Posterior vena cava (tissue), 2 donors: ENCODE results near the gene SCGB1A1. TPM values are rescaled to one million over a fixed set of nuclear protein-coding genes. Genes with fewer than 3 reads are reported as not detected.

ENCODE experiments used
- DNase-seq: peaks from one replicate; pipeline ENCODE4 v3.0.0-alpha.2; 2020; ENCODE audit warnings: low spot score
- intact Hi-C, 2 donors: fragments of 100-400 bp; cut with DNase I; formaldehyde crosslinking; loops; one replicate each; pipeline versions ENCODE4 v1.14.1 to v1.14.2; 2022 to 2023
- total RNA-seq, 2 donors: library from RNA; stranded (reverse); fragmentation: NEBNext Ultra II Directional; extraction: Animal tissue kit (Norgen Biotek cat#: 25700); gene quantifications; one replicate each; pipeline ENCODE4 v1.2.1, GENCODE V29; 2021
- donor health status: DM: yes; HTN: yes; CAD: no.
- donor health status: DM: yes; HTN: yes; CAD: no.

Gene SCGB1A1
- total RNA-seq, 2 donors from 2014 or later, result not detected

DNA sequence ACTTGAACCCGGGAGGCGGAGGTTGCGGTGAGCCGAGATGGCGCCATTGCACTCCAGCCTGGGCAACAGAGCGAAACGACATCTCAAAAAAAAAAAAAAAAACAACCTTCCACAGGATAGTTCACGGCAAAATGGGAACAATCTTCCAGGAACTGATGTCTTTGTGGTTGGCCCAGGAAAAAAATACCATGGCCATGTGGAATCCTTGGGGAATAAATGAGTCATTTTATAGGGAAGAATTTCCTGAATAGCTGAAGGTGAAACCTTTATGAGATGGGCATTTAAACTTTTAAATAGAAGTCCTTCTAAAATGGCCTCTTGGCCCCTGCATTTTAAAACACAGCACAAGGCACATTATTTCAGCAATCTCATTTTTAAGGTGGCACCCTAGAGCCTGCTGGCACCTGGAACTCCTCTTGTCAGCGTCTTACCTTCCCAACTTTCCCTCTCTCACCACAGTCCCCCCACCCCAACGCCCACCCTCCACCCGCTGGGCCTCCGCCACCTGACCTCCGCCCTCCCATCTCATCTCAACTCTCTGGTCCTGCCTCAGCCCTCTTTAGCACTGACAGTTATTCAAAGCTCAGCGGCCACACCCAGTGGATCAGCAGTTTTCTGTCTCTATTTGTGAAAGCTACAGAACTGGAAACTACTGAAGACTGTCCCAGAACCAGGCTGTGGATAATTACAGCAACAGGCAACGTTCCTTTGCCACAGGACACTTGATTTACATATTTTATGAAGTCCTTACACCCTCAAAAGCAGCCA, 43.1 kb downstream of the SCGB1A1 start:
- no peak for DNase-seq
- intact Hi-C loops, result loop anchor here in 1 of 2 donors (1.0 kb wide), 1 partner anchor 26 kb away; no protein-coding TSS in a partner anchor

DNA sequence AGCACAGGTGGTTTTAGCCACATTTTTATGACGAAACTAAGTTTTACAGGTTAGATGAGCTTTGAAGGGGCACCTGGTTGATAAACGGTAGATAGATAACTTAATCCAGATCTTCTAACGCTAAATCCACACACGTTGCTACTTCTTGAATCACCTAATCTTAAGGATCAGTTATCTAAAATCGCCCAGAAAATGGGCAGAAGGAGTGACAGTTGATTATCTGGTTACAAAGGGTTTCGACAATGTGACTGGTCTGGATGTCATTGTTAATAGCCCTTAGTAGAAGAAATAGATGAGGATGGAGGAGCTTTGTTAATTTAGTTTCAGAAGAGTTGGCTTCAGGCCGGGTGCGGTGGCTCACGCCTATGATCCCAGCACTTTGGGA, 43.7 kb downstream of the SCGB1A1 start:
- no peak for DNase-seq
- intact Hi-C loops, result no loop called here

DNA sequence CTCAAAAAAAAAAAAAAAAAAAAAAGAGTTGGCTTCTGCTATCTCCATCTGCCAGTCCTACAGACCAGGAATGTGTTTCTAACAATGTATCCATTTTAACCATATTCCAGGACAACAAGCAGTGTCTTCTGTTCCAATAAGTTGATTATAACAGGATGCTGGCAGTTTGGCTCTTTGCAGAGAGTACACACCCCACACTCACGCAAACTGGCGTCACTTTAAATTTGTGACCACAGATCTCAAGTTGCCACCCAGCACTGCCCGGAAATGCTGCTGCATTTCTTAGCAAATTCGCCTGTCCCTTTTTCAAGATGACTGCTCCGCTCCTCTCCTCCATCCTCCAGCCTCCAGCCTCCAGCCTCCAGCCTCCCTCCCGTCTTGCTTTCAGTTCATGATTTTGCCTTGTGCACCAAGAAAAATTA, 44.3 kb downstream of the SCGB1A1 start:
- DNase-seq, result no peak
- intact Hi-C loops, result no loop called here

DNA sequence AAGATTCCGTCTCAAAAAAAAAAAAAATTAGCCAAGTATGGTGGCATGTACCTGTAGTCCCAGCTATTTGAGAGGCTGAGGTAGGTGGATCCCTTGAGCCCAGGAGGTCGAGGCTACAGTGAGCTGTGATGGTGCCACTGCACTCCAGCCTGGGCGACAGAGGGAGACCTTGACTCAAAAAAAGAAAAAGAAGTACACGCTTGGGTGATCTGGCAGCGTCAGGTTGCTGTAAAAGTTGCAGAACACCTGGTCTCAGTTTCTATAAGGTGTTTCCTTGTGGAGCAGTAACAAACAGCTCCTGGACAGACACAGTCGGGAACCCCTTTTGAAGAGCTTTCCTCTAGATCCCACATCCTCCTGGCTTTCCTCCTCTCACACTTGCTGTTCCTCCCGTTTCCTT, 45.8 kb downstream of the SCGB1A1 start:
- DNase-seq, result no peak
- intact Hi-C loops, result no loop called here

DNA sequence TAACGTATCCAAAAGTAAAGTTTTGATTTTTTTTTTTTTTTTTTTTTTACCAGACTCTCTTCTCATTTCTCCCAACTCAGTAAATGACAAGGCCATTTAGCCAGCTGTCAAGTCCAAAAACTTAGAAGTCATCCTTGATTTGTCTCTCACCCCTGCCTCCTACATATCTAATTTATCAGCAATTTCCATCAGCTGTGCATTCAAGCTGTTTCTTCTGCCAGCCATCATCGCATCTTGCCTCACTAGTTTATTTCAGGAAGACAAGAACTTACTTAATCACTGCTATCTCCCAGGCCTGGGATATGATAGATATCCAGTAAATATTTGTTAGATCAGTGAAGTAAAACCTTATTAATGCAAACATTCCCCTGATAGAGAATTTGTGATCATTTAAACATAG, 47.6 kb downstream of the SCGB1A1 start:
- intact Hi-C loops, result no loop called here
- DNase-seq, result no peak

DNA sequence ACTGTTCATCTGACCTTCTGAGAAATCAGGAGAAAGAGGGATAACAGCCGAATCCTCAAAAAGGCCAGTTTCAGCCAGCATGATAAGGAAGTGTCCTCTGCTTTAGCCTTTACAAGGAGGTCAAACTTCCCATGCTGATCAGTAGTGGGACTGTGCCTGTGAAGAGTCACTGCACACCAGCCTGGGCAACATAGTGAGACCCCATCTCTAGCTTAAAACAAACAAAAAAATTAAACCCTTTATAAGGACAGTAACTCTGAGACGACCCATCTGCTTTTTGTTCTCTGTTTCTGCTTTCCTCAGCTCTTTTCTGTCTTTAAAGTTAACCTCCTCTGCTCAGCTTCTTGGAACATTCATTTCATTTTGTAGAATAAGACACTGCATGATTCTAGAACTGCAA, 49.7 kb downstream of the SCGB1A1 start:
- no peak for DNase-seq
- intact Hi-C loops, result no loop called here

DNA sequence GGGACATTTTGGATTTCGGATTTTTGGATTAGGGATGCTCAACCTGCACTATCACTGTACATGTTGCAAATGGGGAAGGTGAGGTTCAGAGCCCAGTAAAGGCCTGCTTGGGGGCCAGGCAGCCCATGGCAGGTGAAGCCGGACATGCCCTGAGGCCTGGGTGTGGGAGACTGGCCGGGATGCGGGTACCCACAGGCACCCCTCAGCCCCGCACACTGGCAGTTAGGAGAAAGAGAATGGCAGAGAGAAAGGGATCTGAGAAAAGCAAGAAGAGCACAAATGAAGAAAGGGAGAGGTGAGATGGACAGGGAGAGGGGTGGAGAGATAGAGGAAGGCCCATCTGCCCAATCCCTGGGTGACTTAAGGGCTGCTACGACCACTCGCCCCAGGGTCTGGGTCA, 52.8 kb downstream of the SCGB1A1 start:
- no peak for DNase-seq
- intact Hi-C loops, result no loop called here

DNA sequence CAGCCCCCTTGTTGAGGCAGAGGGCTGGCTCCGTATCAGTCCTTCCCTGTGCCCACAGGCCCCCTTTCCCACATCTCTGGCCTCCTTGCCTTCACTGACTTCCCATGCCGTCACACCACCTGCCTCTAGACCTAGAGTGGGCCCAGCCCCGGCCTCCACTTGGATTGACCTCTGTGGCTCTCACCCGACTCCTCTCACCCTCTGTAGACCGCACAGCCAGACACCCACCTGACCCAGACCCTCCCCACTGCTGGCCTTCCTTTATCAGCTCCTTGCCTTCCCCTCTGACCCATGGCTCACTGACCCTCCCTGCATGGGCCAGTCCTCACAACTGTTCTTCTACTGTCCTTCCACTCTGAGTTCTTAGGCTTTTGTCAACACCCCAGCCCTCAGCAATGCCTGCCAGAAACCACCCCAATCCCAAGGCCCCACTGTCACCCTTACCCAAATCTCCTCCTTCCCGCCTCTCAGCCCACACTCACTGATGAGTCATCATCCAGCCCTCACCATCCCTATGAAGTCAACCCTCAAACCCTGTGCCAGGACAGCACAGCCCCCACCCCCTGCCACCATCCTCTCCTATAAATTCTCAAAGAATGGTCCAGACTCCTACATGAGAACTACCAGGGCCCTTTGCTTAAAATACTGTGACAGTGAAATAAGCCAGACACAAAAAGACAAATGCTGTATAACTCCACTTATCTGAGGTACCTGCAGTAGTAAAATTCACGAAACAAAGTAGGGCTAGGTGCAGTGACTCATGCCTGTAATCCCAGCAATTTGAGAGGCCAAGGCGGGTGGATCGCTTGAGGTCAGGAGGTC, 53.4 kb downstream of the SCGB1A1 start:
- DNase-seq, result no peak
- intact Hi-C loops, result no loop called here

Other genes with a start within 250 kb of the SCGB1A1 start
- not detected for gene SCGB1D1, start 228.8 kb upstream of the SCGB1A1 start, total RNA-seq
- not detected for gene SCGB2A1, start 210.4 kb upstream of the SCGB1A1 start, total RNA-seq
- not detected for gene SCGB1D2, start 176.8 kb upstream of the SCGB1A1 start, total RNA-seq
- gene SCGB2A2, start 148.9 kb upstream of the SCGB1A1 start, total RNA-seq, result not detected
- not detected for gene SCGB1D4, start 120.0 kb upstream of the SCGB1A1 start, total RNA-seq
- 10 to 100 TPM in 1 of 2 donors, 1 to 10 TPM in 1; 5.5 to 13.3 TPM for gene ASRGL1, start 81.6 kb upstream of the SCGB1A1 start, total RNA-seq
- 100 to 1,000 TPM; 938 to 955 TPM for gene AHNAK, start 127.8 kb downstream of the SCGB1A1 start, total RNA-seq
- 100 to 1,000 TPM; 706 to 749 TPM for gene EEF1G, start 154.9 kb downstream of the SCGB1A1 start, total RNA-seq
- gene TUT1, start 172.5 kb downstream of the SCGB1A1 start, total RNA-seq, result 10 to 100 TPM; 10.7 to 14.1 TPM
- 10 to 100 TPM; 56.5 to 67.2 TPM for gene MTA2, start 182.8 kb downstream of the SCGB1A1 start, total RNA-seq
- 10 to 100 TPM; 58.7 to 63.8 TPM for gene EML3, start 193.7 kb downstream of the SCGB1A1 start, total RNA-seq
- 1 to 10 TPM; 7.1 to 9.7 TPM for gene ROM1, start 194.2 kb downstream of the SCGB1A1 start, total RNA-seq
- gene B3GAT3, start 203.0 kb downstream of the SCGB1A1 start, total RNA-seq, result 10 to 100 TPM; 23.7 to 26.6 TPM
- gene GANAB, start 227.6 kb downstream of the SCGB1A1 start, total RNA-seq, result 100 to 1,000 TPM; 206 to 240 TPM
- gene INTS5, start 234.3 kb downstream of the SCGB1A1 start, total RNA-seq, result 10 to 100 TPM; 10.6 to 10.9 TPM
- 10 to 100 TPM; 27.4 to 35.9 TPM for gene C11orf98, start 246.2 kb downstream of the SCGB1A1 start, total RNA-seq
- gene CSKMT, start 246.3 kb downstream of the SCGB1A1 start, total RNA-seq, result 10 to 100 TPM in 1 of 2 donors, 1 to 10 TPM in 1; 8.5 to 10.5 TPM